ENCODE measurements around the gene IMPACT. TPM values are rescaled to one million over a fixed set of nuclear protein-coding genes. Genes with fewer than 3 reads are reported as not detected.

The IMPACT gene
- total RNA-seq, 2 donors from 2014 or later = 21.5 to 28.7 TPM

GRCh38 chr18:24432618-24433017 is 6.1 kb downstream of the IMPACT start:
- H3K9me3 ChIP-seq = no peaks in the 10 kb centered on the region
- ATAC-seq (ENCODE audit: insufficient number of reproducible peaks, low FRiP score, low read depth) = no peak

DNA sequence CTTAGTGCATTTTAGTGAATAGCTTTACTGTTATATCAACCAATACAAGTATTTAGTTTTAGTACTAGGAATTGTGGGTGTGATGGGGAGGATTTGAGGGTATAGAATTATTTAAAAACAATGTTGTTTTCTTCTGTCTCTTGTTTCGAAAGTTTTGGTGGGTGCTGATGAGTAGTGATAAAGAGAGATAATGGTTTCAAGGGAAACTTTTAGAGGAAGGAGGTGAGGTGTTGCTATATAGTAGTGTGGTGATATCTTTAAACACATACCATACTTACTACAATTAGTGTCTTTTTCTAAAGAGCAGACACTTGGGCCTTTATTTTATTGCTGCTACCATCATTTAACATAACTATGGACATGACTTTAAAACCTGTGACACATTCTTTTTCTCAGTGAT is 10.5 kb downstream of the IMPACT start:
- Histone ChIP-seq H3K36me3 (peaks cover 11% of the 10 kb centered on the region), H3K4me3 (no peak overlapping the region), H3K27me3 (replicated peaks; ENCODE audit: insufficient read depth) (no peaks in the 10 kb centered on the region), H3K9me3 (no peaks in the 10 kb centered on the region), H3K4me1 (ENCODE audit: control insufficient read depth in 1 of 2, low read depth in 2 of 2) (no peaks in the 10 kb centered on the region), H3K27ac (no peak overlapping the region)
- ATAC-seq (ENCODE audit: insufficient number of reproducible peaks, low FRiP score, low read depth) = no peak
- DNase-seq (ENCODE audit: low spot score) = no peak
- no peak for TF ChIP-seq CTCF (IDR thresholded peaks at IDR 0.05)

More at GRCh38 chr18:24432618-24433017, 6.1 kb downstream of the IMPACT start:
- no peak for DNase-seq (ENCODE audit: low spot score)
- Histone ChIP-seq H3K27ac (no peak overlapping the region), H3K36me3 (peaks cover 9% of the 10 kb centered on the region), H3K27me3 (replicated peaks; ENCODE audit: insufficient read depth) (no peaks in the 10 kb centered on the region), H3K4me3 (no peak overlapping the region), H3K4me1 (ENCODE audit: control insufficient read depth in 1 of 2, low read depth in 2 of 2) (peaks cover 0 to 10% of the 10 kb centered on the region in 2 donors)
- TF ChIP-seq CTCF (IDR thresholded peaks at IDR 0.05) = no peak

DNA sequence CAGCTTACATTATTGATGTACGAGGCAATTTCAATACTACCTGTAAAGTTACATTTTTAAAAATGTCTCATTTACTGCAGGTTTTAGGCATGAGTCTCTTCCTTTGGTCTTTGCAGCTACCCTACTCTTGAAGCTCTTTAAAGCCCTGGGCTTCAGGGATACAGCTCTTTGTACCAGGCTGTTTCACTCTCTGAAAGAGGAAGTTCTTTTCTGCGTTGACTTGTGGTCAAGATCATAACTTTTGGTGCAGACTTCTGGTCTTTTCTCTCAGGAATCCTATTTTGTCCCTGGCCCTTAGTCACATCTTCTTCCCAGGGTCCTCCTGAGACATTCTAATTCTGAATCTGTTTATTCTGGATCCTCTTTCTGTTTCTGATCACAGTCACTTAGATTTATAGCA is 17.4 kb downstream of the IMPACT start:
- Histone ChIP-seq H3K4me1 (ENCODE audit: control insufficient read depth in 1 of 2, low read depth in 2 of 2) (no peaks in the 10 kb centered on the region), H3K36me3 (peaks cover 22% of the 10 kb centered on the region), H3K9me3 (no peaks in the 10 kb centered on the region), H3K27me3 (replicated peaks; ENCODE audit: insufficient read depth) (no peaks in the 10 kb centered on the region), H3K4me3 (no peak overlapping the region), H3K27ac (no peak overlapping the region)
- TF ChIP-seq CTCF (IDR thresholded peaks at IDR 0.05) = no peak
- no peak for ATAC-seq (ENCODE audit: insufficient number of reproducible peaks, low FRiP score, low read depth)
- no peak for DNase-seq (ENCODE audit: low spot score)

GRCh38 chr18:24446453-24446852 is 20.0 kb downstream of the IMPACT start:
- no peaks in the 10 kb centered on the region for H3K27me3 ChIP-seq (replicated peaks; ENCODE audit: insufficient read depth)
- TF ChIP-seq CTCF (IDR thresholded peaks at IDR 0.05) = no peak
- H3K4me1 ChIP-seq (ENCODE audit: control insufficient read depth in 1 of 2, low read depth in 2 of 2) = no peaks in the 10 kb centered on the region
- no peak overlapping the region for H3K27ac ChIP-seq
- H3K9me3 ChIP-seq = no peaks in the 10 kb centered on the region
- H3K36me3 ChIP-seq = peaks cover 36% of the 10 kb centered on the region
- ATAC-seq (ENCODE audit: insufficient number of reproducible peaks, low FRiP score, low read depth) (no peak), DNase-seq (ENCODE audit: low spot score) (no peak)
- H3K4me3 ChIP-seq = no peak overlapping the region

- Histone ChIP-seq H3K4me1 (ENCODE audit: control insufficient read depth in 1 of 2, low read depth in 2 of 2) (no peaks in the 10 kb centered on the region), H3K36me3 (peaks cover 38% of the 10 kb centered on the region), H3K9me3 (no peaks in the 10 kb centered on the region), H3K27ac (no peak overlapping the region), H3K27me3 (replicated peaks; ENCODE audit: insufficient read depth) (no peaks in the 10 kb centered on the region), H3K4me3 (no peak overlapping the region)
- DNase-seq (ENCODE audit: low spot score) (no peak), ATAC-seq (ENCODE audit: insufficient number of reproducible peaks, low FRiP score, low read depth) (no peak)
- no peak for TF ChIP-seq CTCF (IDR thresholded peaks at IDR 0.05)
Measured at GRCh38 chr18:24446953-24447538, 20.6 kb downstream of the IMPACT start.
